ENCODE measurements around the gene BCAS1.

The BCAS1 gene

DNA sequence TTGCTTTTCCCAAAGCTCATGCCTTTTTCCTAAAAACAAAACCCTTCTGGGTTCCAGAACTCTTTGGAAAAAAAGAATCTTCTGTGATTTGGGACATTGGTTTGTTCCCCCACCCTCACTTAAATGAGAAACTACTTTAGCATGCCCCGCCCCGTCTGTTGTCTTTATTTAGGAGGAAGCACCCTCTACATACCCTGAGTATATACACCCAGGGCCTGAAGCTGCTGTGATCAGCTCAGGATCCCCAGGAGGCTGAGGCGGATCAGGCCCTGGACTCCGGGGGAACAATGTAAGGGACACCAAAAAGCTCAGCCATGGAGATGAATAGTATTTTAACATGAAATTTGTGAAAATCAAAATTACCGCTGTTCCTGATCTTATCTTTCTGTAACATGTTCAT lies 1.4 kb downstream of the BCAS1 start:
- H3K79me2 ChIP-seq (ENCODE audit: insufficient read depth, low read length): no peaks in the 10 kb centered on the region
- no peaks in the 10 kb centered on the region for H3F3A ChIP-seq (ENCODE audit: insufficient read depth, low read length)
- no peak overlapping the region for H3K4me3 ChIP-seq (ENCODE audit: low read depth, low read length, poor library complexity, severe bottlenecking)
- H3K9me3 ChIP-seq (ENCODE audit: low read length): no peaks in the 10 kb centered on the region
- no peaks in the 10 kb centered on the region for H3K9me2 ChIP-seq (ENCODE audit: low read depth, low read length)
- H4K20me1 ChIP-seq (ENCODE audit: insufficient read depth, low read length): no peaks in the 10 kb centered on the region
- no peaks in the 10 kb centered on the region for H3K36me3 ChIP-seq (ENCODE audit: insufficient read depth, low read length)
- no peak overlapping the region for H3K9ac ChIP-seq (ENCODE audit: low read length)
- no peak for TF ChIP-seq EZH2 (IDR thresholded peaks at IDR 0.05; ENCODE audit: borderline replicate concordance, low read length)
- no peak overlapping the region for H3K4me2 ChIP-seq (ENCODE audit: low read length)
- no peak overlapping the region for H3K27ac ChIP-seq (ENCODE audit: low read depth, low read length, poor library complexity, severe bottlenecking)
- H2AFZ ChIP-seq (ENCODE audit: low read length): no peak overlapping the region
- H3K4me1 ChIP-seq (ENCODE audit: insufficient read depth, low read length, severe bottlenecking): peaks cover 7% of the 10 kb centered on the region
- peaks cover 6% of the 10 kb centered on the region; the same call in 1 of the 2 replicates for H3K27me3 ChIP-seq (ENCODE audit: insufficient read depth, low read length)

DNA sequence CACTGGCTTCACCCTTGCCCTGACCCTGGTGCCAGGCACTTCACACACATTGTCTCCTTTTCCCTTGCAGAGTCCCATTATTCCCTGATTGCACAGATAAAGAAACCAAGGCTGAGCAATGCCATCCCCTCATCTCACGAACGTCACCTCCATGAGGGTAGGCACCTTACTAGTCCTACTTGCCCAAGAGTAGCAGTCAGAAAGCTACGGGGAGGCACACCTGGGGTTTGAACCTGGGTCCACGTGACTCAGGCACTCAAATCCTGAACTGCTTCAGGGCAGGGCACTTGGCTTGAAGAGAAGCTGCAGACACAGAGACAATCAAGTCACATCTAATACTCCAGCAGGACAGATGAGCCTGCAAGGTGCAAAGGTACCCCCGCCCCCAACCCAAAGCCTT lies 1.9 kb downstream of the BCAS1 start:
- peaks cover 6% of the 10 kb centered on the region; the same call in 1 of the 2 replicates for H3K27me3 ChIP-seq (ENCODE audit: insufficient read depth, low read length)
- H4K20me1 ChIP-seq (ENCODE audit: insufficient read depth, low read length): no peaks in the 10 kb centered on the region
- H3K9ac ChIP-seq (ENCODE audit: low read length): no peak overlapping the region
- H3K79me2 ChIP-seq (ENCODE audit: insufficient read depth, low read length): no peaks in the 10 kb centered on the region
- H3K4me1 ChIP-seq (ENCODE audit: insufficient read depth, low read length, severe bottlenecking): peaks cover 12% of the 10 kb centered on the region
- no peaks in the 10 kb centered on the region for H3K36me3 ChIP-seq (ENCODE audit: insufficient read depth, low read length)
- H3K9me3 ChIP-seq (ENCODE audit: low read length): no peaks in the 10 kb centered on the region
- H3F3A ChIP-seq (ENCODE audit: insufficient read depth, low read length): no peaks in the 10 kb centered on the region
- no peak for TF ChIP-seq EZH2 (IDR thresholded peaks at IDR 0.05; ENCODE audit: borderline replicate concordance, low read length)
- TF ChIP-seq, protein P1, sequence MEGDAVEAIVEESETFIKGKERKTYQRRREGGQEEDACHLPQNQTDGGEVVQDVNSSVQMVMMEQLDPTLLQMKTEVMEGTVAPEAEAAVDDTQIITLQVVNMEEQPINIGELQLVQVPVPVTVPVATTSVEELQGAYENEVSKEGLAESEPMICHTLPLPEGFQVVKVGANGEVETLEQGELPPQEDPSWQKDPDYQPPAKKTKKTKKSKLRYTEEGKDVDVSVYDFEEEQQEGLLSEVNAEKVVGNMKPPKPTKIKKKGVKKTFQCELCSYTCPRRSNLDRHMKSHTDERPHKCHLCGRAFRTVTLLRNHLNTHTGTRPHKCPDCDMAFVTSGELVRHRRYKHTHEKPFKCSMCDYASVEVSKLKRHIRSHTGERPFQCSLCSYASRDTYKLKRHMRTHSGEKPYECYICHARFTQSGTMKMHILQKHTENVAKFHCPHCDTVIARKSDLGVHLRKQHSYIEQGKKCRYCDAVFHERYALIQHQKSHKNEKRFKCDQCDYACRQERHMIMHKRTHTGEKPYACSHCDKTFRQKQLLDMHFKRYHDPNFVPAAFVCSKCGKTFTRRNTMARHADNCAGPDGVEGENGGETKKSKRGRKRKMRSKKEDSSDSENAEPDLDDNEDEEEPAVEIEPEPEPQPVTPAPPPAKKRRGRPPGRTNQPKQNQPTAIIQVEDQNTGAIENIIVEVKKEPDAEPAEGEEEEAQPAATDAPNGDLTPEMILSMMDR (IDR thresholded peaks at IDR 0.05; ENCODE audit: low read length): no peak
- H3K9me2 ChIP-seq (ENCODE audit: low read depth, low read length): no peaks in the 10 kb centered on the region
- no peak overlapping the region for H3K4me2 ChIP-seq (ENCODE audit: low read length)
- H3K27ac ChIP-seq (ENCODE audit: low read depth, low read length, poor library complexity, severe bottlenecking): no peak overlapping the region
- H3K4me3 ChIP-seq (ENCODE audit: low read depth, low read length, poor library complexity, severe bottlenecking): no peak overlapping the region
- H2AFZ ChIP-seq (ENCODE audit: low read length): no peak overlapping the region

DNA sequence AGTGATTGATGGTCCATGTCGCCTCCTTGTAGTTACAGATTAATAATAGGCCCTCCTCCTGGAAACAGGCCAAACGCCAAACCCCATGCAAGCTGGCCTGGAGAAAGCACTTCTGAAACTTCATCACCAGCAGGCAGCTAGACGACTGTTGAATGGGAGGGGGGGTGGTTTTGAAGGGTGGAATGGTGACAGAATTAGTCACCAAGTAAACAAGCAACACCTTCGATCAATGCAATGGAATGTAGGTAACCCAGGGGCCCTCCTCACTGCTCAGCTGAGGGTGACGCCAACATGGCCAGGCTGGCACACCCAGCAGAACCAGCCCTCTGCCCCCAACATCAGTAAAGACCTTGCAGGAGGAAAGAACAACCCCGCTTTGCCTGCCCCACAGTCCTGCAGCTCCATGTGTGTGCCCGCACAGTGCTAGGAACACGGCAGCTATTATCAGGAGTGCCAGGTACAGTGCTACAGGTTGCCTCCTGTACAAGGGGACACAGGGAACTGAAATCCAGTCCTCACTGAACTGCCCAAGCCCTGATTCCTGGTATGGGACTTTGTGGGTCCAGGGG lies 2.7 kb downstream of the BCAS1 start:
- Histone ChIP-seq H3K4me2 (ENCODE audit: low read length) (no peak overlapping the region), H3K27me3 (ENCODE audit: insufficient read depth, low read length) (peaks cover 6% of the 10 kb centered on the region; the same call in 1 of the 2 replicates), H3F3A (ENCODE audit: insufficient read depth, low read length) (no peaks in the 10 kb centered on the region), H2AFZ (ENCODE audit: low read length) (no peak overlapping the region), H4K20me1 (ENCODE audit: insufficient read depth, low read length) (no peaks in the 10 kb centered on the region), H3K4me1 (ENCODE audit: insufficient read depth, low read length, severe bottlenecking) (peaks cover 13% of the 10 kb centered on the region), H3K4me3 (ENCODE audit: low read depth, low read length, poor library complexity, severe bottlenecking) (no peak overlapping the region), H3K9me3 (ENCODE audit: low read length) (no peaks in the 10 kb centered on the region), H3K9me2 (ENCODE audit: low read depth, low read length) (no peaks in the 10 kb centered on the region), H3K27ac (ENCODE audit: low read depth, low read length, poor library complexity, severe bottlenecking) (no peak overlapping the region), H3K79me2 (ENCODE audit: insufficient read depth, low read length) (no peaks in the 10 kb centered on the region), H3K9ac (ENCODE audit: low read length) (no peak overlapping the region), H3K36me3 (ENCODE audit: insufficient read depth, low read length) (no peaks in the 10 kb centered on the region)
- TF ChIP-seq, protein P1 (IDR thresholded peaks at IDR 0.05; ENCODE audit: low read length): no peak
- TF ChIP-seq EZH2 (IDR thresholded peaks at IDR 0.05; ENCODE audit: borderline replicate concordance, low read length): no peak

DNA sequence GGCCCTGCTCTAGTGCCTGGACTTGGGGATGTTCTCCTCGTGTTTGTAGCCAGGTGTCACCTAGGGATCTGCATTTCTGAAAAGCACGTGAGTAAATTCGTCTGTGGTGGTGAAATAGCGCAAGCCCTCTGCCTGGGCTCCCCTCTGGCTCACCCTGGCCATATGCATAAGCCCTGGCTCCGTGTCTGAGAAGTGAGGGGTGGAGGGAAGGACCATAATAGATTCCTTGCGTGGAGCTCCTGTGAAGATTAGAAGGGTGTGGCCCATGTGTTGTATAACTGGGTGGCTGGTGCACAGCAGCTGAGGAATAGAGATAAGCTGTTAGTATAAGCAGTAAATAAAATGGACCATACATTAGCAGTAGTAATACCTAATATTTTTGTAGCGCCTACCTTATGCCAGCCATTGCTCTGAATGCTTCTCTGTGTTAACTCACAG lies 4.8 kb downstream of the BCAS1 start:
- no peaks in the 10 kb centered on the region for H4K20me1 ChIP-seq (ENCODE audit: insufficient read depth, low read length)
- H2AFZ ChIP-seq (ENCODE audit: low read length): no peak overlapping the region
- peaks cover 6% of the 10 kb centered on the region; the same call in 1 of the 2 replicates for H3K27me3 ChIP-seq (ENCODE audit: insufficient read depth, low read length)
- TF ChIP-seq, protein P1 (IDR thresholded peaks at IDR 0.05; ENCODE audit: low read length): no peak
- TF ChIP-seq EZH2 (IDR thresholded peaks at IDR 0.05; ENCODE audit: borderline replicate concordance, low read length): no peak
- H3K9me2 ChIP-seq (ENCODE audit: low read depth, low read length): no peaks in the 10 kb centered on the region
- no peak overlapping the region for H3K4me2 ChIP-seq (ENCODE audit: low read length)
- H3K79me2 ChIP-seq (ENCODE audit: insufficient read depth, low read length): no peaks in the 10 kb centered on the region
- peaks cover 13% of the 10 kb centered on the region for H3K4me1 ChIP-seq (ENCODE audit: insufficient read depth, low read length, severe bottlenecking)
- no peak overlapping the region for H3K27ac ChIP-seq (ENCODE audit: low read depth, low read length, poor library complexity, severe bottlenecking)
- H3K4me3 ChIP-seq (ENCODE audit: low read depth, low read length, poor library complexity, severe bottlenecking): no peak overlapping the region
- H3F3A ChIP-seq (ENCODE audit: insufficient read depth, low read length): no peaks in the 10 kb centered on the region
- no peaks in the 10 kb centered on the region for H3K9me3 ChIP-seq (ENCODE audit: low read length)
- H3K36me3 ChIP-seq (ENCODE audit: insufficient read depth, low read length): no peaks in the 10 kb centered on the region
- no peak overlapping the region for H3K9ac ChIP-seq (ENCODE audit: low read length)
